Heart left ventricle (tissue), 13 donors: ENCODE measurements around the gene ZNF35.

ENCODE experiments used
- CTCF ChIP-seq, 12 donors: fragments of 200-600 bp; sonication (generic) in 4 of 12; IDR thresholded peaks; one replicate each; pipeline versions ENCODE4 v1.5.0 to v1.8.0; 2018 to 2022; ENCODE audit warnings: antibody characterized with exemption in 12 of 12, mild to moderate bottlenecking in 5 of 12
- POLR2A ChIP-seq, 2 donors: fragments of 450-650 bp; IDR thresholded peaks; one replicate each; pipeline ENCODE4 v1.6.1; 2017; ENCODE audit warnings: antibody characterized with exemption in 2 of 2, mild to moderate bottlenecking in 2 of 2, moderate library complexity in 2 of 2
- donor health status: ischemic (EF 13 %, LVEDD 7.1; RV severe dilation, severe dysfunction).
- donor health status: DM: no; HTN: yes; CAD: no.
- donor health status: DM: no; HTN: no; CAD: no.
- donor health status: ischemic (EF 25% LVEDD 6.9; RV normal size, moderate dysfunction).
- donor health status: ischemic (EF 25% LVEDD 5.7; RV mildly dilated, moderate dysfunction).
- donor health status: ischemic (EF 35%, LVEDD 5.7; RV mildly dilated, moderate dysfunction).
- donor health status: nonischemic (EF 11% LVEDD 7.7; RV severe dilation, severe dysfunction).
- donor health status: DM: yes; HTN: yes; CAD: no.
- donor health status: PGD.
- donor health status: ischemic (EF 29% LVEDD 5.4; RV normal size, mild dysfunction).
- donor health status: nonischemic (EF 23%, LVEDD 6.1; RV moderate dilation, normal function).

GRCh38 chr3:44643024-44643423 lies 5.5 kb upstream of the ZNF35 start:
- no peak for TF ChIP-seq POLR2A (IDR thresholded peaks at IDR 0.05)
- TF ChIP-seq CTCF (IDR thresholded peaks at IDR 0.05): no peak
